Right ventricle myocardium inferior (tissue), 1 donor: Measurements from ENCODE around the gene DCUN1D2. TPM values are rescaled to one million over a fixed set of nuclear protein-coding genes. Genes with fewer than 3 reads are reported as not detected.
A peak's percentile ranks its signal among the peaks of the same experiment; 100 is the strongest.

Source experiments
- ATAC-seq: fragments of 200-7000 bp; cut with Tn5 transposase; one replicate; pipeline ENCODE4 v1.9.1; 2020; ENCODE audit warnings: mild to moderate bottlenecking, moderate library complexity
- DNase-seq: peaks from one replicate; pipeline ENCODE4 v3.0.0; 2021; ENCODE audit errors: missing footprints
- intact Hi-C: fragments of 100-400 bp; cut with DNase I; formaldehyde crosslinking; loops from one replicate; pipeline ENCODE4 v1.11.0; 2022
- long read RNA-seq: library from polyadenylated mRNA; unstranded; transcript quantifications from one replicate; pipeline ENCODE4 v2.0.0, GENCODE V29; 2021
- total RNA-seq: library from RNA; stranded (reverse); fragmentation: NEBNext Ultra II Directional; extraction: Animal tissue kit (Norgen Biotek cat#: 25700); gene quantifications from one replicate; pipeline ENCODE4 v1.2.1, GENCODE V29; 2021
- donor health status: DM: no; HTN: yes; CAD: no; lungs with severe emphysema.

The DCUN1D2 gene
- 194 TPM for total RNA-seq
- long read RNA-seq, transcript DCUN1D2-208 (7 exons, 2,045 nt), result major isoform, 6 of 56 reads
- long read RNA-seq, partial matches to known transcripts, result 12 of 56 reads
- long read RNA-seq, other reads (novel, unspliced or antisense), result 37 of 56 reads

DNA sequence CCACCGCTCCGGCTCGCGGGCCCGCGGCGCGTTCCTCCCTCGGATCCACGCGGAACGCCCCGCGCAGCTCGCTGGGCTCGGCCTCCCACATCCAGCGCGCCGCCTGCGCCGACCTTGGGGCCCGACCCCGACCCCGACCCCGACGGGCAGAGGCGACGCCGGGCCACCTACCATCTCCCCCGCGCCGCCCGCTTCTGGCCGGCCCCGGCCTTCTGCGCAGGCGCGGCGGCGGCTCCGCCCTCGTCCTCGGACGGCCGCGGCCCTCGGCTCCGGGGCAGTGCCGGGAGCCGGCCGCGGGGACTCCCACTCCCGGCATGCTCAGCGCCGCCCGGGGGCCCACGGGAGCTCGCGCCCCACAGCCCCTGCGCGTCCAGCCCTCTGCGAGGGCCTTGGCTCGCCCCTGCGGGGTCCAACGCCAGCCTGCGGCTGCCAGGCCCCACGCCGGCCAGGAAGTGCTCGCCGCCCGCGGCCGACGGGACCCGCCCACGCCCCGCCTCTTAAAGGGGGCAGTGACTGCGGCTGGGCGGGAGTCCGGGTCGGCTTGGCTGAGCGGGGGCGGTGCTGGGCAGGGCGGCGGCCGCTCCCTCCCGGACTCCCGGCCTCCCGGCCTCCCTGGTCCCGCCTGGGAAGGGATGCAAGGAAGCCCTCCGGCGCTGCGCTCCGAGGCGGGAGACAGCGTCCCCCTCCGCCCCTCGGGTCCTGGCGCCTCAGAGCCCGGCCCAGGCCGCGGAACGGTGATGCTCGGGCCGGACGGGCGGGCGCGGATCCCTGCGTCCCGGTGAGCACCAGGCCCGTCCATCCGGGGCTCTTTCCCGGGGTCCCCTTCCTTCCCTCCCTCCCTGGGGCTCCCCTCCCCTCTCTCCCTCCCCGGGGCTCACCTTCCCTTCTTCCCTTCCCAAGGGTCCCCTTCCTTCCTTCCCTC is at the start of gene DCUN1D2:
Gene DCUN1D2, minus strand, starts transcription at position 216 of the 922 bp plus-strand sequence. Its CDS starts 42 bp downstream, at position 174.
- intact Hi-C loops, result loop anchor here (5.0 kb wide), 1 partner anchor 57 kb away; no protein-coding TSS in a partner anchor
- DNase-seq (peak; percentile 97), ATAC-seq (peak; percentile 95)

DNA sequence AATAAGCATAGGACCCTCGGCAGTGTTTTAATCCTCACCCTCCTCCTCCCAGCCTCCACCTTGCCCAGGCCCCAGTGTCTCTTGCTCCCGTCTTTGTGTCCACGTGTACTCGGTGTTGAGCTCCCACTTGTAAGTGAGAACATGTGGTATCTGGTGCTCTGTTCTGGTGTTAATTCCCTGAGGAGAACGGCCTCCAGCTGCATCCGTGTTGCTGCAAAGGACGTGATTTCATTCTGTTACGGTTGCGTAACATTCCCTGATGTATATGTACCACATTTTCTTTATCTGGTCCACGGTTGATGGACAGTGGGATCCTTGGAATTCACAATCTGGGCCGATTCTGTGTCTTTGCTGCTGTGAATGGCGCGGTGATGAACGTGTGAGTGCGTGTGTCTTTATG is 49.3 kb upstream of the DCUN1D2 start:
- ATAC-seq, result peak; percentile 56

DNA sequence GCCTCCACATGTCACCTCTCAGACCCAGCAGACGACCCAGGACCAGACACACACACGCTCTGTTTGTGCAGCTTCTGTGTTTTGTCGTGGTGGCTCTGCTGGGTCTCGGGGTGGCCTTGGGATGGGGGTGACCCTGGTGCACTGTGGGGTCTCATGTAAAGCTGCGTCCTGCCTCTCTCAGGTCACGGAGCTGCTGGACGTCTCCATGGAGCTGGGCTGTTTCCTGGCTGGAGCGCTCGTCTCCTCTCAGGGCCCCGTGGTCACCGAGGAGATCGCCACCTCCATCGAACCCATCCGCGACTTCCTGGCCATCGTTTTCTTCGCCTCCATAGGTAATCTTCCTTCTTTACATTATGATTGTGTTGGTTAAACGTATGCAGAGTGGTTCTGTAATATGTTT is 48.7 kb upstream of the DCUN1D2 start:
- ATAC-seq (no peak), DNase-seq (no peak)
- intact Hi-C loops, result no loop called here

More for the DNA sequence above, 49.3 kb upstream of the DCUN1D2 start:
- intact Hi-C loops, result no loop called here
- no peak for DNase-seq

- ATAC-seq, result no peak
- no peak for DNase-seq
- intact Hi-C loops, result no loop called here
Observed at GRCh38 chr13:113538689-113539058, 48.2 kb upstream of the DCUN1D2 start.

DNA sequence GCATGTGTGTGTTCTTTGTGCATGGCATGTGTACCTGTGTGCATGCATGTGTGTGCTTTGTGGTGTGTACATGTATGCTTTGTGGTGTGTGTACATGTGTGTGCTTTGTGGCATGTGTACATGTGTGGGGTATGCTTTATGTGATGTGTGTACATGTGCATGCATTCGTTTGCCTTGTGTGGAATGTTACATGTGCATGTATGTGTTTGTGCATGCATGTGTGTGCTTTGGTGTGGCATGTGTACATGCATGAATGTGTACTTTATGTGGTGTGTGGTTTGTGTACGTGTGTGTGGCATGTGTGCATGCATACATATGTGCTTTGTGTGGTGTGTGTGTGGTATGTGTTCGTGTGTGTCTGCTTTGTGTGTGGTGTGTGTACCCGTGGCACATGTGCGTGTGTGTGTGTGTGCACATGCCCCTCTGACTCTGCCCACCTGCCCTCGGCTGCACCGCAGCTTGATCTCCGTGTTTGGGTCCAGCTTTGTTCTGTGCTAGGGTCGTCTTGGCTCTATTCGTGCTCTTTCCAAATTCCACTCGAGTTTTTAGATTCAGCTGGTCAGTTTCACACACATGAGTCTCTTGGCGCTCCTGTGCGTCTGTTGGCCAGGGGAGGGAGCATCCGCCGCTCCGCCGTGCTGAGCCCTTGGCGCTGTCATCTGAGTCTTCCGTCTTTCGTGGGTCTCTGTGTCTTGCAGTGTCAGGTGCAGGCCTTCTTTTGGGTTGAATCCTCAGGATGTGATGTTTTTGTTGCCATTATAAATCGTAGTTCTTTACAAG is 47.6 kb upstream of the DCUN1D2 start:
- DNase-seq (no peak), ATAC-seq (no peak)
- intact Hi-C loops, result no loop called here

GRCh38 chr13:113537205-113537604 is 46.7 kb upstream of the DCUN1D2 start:
- intact Hi-C loops, result no loop called here
- ATAC-seq, result no peak
- no peak for DNase-seq

DNA sequence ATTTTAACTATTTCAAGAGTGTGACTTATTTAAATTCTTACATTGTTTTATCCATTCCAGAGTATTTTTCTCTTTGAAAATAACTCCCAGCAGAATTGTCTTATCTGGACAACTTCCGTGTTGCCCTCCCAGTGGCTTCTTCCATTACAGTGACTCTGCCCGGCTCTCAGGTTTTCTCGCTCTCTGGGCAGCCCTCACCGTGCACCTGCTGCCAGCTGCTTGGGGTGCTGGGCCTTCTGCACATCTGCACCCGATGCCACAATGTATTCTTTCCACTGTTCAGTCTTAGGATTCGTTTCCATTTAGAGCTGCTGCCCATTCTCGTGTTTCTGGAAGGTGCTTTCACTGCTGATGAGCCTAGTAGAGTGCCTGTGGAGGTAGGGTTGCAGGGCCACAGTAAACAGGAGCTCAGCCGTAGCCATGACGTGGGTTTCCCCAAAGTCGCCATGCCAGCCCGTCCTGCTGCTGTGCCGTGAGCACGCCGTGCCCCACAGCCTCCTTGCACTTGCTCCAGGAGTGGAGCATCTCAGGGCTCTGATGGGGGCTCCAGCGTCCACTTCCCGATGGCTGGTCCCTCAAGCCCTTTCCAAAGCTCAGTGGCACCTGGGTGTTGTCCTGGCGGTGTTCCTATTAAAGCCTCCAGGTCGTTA is 46.1 kb upstream of the DCUN1D2 start:
- ATAC-seq (no peak), DNase-seq (no peak)
- intact Hi-C loops, result no loop called here

GRCh38 chr13:113535381-113535781 is 44.9 kb upstream of the DCUN1D2 start:
- intact Hi-C loops, result no loop called here
- ATAC-seq (no peak), DNase-seq (no peak)

DNA sequence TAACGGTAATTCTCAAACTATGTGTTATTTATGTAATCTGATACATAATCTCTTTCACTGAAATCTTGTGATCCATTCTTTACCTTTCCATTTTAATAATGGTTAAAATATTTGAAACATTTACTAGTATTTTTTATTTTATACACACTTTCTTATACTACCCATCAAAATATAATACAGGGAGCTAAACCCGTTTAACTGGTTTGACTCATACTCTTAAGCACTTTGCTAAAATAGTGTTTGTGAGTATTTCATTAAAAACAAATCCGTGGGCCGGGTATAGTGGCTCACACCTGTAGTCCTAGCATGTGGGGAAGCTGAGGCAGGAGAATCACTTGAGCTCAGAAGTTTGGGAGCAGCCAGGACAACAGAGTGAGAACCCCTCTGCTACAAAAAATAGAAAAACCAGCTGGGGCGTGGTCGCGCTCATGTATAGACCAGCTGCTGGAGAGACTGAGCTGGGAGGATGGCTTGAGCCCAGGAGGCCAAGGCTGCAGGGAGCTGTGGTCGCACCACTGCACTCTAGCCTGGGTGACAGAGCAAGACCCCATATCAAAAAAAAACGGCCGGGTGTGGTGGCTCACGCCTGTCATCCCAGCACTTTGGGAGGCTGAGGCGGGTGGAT is 43.8 kb upstream of the DCUN1D2 start:
- DNase-seq (no peak), ATAC-seq (no peak)
- intact Hi-C loops, result no loop called here

GRCh38 chr13:113533161-113533840 is 42.8 kb upstream of the DCUN1D2 start:
- DNase-seq, result no peak
- no peak for ATAC-seq
- intact Hi-C loops, result no loop called here

DNA sequence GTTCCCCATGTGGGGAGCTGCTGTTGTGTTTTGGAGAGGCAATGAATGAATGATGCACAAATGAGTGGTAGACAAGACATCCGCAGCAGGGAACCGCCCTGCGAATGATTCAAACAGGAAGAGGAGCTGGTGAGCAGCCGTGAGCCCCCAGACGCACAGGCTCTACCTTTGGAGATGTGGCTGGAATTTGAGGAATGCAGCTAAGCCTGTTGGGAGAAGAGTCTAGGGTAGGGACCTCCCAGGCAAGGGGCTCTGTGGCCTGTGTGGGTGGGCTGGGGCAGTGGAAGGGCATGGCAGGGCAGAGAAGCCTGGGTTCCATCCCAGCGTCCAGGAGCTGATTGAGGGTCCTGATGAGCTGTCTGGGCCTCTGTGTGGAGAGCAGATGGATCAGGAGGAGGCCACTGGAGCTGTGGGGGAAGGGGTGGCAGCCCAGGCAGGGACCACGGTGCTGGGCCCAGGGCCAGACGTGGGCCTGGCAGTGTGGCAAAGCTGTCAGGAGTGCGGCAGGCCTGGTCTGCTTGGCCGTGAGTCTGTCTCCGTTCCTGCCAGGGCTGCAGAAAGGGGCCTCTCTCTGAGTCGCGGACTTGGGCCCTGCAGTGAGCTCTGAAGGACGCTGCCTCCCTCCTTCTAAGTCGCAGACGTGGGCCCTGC is 41.8 kb upstream of the DCUN1D2 start:
- ATAC-seq, result peak; percentile 57
- intact Hi-C loops, result no loop called here
- no peak for DNase-seq

DNA sequence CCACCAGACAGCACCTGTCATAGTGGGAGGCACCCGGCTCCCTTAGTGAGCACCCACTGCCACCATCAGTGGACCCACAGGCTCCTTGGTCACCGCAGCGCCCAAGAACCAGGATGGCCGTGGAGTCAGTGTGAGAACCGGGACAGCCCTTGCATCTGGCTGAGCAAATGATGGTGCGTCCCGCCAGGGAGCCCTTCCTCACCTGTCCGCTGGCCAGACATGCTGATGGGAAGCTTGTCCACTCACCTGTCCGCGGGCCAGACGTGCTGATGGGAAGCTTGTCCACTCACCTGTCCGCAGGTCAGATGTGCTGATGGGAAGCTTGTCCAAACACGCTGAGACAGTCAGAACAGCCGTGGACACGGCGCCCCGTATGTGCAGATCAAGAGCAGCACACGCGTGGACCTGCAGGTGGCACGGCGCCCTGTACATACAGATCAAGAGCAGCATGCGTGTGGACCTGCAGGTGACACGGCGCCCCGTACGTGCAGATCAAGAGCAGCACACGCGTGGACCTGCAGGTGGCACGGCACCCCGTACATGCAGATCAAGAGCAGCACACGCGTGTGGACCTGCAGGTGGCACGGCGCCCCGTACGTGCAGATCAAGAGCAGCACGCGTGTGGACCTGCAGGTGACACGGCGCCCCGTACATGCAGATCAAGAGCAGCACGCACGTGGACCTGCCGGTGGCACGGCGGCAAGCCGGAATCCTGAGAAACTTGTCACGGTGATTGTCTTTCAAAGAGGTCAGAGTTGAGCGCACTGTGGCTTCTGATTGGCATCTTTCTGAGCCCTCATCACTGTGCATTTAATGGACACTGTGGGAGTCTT is 40.7 kb upstream of the DCUN1D2 start:
- no peak for DNase-seq
- no peak for ATAC-seq
- intact Hi-C loops, result no loop called here

- intact Hi-C loops, result no loop called here
- DNase-seq, result no peak
- no peak for ATAC-seq
Observed at GRCh38 chr13:113528813-113529180, 38.3 kb upstream of the DCUN1D2 start.

DNA sequence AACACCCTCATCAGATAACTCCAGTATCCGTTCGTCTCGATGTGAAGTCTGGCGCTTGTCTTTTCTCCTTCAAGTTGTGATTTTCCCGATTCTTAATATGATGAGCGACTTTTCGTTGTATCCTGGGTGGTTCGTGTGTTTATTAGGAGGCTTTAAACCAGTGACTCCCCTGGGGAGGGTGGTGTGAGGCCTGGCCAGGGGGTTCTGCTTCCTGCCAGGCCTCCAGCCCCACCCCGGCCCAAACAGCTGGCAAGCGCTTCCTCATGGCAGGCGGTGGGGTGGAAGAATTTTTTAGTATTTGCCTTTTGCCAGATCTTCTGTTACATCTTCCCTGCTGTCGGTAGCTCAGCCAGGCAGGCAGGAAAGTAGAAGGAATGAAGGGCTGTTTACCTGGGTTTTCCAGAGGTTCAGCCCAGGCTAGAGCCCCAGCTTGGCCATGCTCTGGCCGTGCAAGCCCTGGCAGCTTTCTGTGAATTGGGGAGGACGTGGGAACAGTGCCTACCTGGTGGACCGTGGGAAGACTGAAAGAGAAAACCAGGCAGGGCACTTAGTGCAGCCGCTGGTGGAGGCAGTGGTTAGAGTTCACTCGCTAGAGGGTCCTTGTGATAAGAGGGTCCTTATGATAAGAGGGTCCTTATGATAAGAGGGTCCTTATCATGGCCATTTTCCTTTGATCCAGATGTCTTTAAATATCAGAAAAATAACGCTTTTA is 37.7 kb upstream of the DCUN1D2 start:
- DNase-seq (no peak), ATAC-seq (no peak)
- intact Hi-C loops, result no loop called here

- ATAC-seq, result no peak
- DNase-seq, result no peak
- intact Hi-C loops, result no loop called here
Observed at GRCh38 chr13:113527272-113527958, 36.9 kb upstream of the DCUN1D2 start.
